GM18858 (cell line): ENCODE measurements around the gene VPS33B.

ENCODE experiments used
- ATAC-seq: cut with Tn5 transposase; IDR thresholded peaks from one replicate; pipeline ENCODE4 v1.9.1; 2021; ENCODE audit not compliant: unreplicated experiment

The VPS33B gene

DNA sequence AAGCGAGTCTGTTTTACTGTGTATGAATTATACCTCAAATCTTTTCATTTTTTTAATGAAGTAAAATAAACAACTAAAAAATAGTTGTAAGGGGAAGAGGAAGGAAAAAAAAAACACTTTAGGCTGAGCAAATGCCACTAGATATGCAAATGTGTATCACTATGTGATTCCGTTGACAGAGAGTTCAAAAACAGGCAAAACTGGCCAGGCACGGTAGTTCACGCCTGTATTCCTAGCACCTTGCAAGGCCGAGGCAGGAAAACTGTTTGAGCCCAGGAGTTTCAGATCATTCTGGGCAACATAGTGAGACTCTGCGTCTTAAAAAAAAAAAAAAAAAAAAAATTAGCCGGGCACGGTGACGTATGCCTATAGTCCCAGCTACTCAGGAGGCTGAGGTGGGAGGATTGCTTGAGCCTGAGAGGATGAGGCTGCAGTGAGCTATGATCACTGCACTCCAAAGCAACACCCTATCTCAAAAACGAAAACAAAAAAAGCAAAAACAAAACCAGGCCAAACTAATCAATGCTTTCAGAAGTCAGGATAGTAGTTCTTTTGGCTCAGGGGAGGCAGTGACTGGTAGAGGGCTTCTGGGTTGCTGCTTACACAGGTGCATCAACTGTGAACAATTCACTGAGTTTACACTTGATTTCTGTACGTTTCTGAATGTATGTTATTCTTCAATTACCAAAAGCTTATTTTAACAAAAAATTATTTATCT is 35.4 kb downstream of the VPS33B start:
- peak; percentile 68 for ATAC-seq

DNA sequence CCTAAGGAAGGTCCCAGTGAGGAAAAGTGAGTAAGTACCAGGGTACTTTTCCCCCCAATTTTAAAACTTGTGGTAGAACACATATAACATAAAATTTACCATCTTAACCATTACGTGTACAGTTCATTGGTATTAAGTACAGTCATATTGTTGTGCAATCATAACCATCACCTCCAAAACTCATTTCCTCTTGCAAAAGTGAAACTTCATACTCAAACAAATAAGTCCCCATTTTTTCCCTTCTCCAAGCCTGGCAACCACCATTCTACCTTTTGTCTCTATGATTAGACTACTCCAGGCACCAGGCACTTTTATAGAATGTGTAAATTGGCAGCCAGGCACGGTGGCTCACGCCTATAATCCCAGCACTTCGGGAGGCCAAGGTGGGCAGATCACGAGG is 40.3 kb downstream of the VPS33B start:
- peak; percentile 31 for ATAC-seq

DNA sequence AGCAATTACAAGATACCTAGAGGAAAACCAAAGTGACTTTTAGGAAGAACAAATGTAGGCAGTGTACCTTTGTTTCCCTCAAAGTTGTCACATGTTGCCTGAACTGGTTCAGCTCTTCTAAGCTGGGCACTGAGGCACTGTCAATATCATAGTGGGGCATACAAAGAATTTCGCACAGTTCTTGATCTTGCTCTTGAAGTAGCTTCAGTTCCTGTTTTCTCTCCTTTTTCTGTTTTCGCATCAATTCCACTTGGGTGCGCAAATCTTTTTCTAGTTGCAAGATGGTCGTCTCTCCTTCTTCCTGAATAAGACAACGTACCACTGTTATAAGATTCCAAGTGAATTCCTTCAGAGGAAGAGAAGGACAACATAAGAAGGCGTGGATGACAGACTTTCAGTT is 40.7 kb downstream of the VPS33B start:
- peak; percentile 80 for ATAC-seq

DNA sequence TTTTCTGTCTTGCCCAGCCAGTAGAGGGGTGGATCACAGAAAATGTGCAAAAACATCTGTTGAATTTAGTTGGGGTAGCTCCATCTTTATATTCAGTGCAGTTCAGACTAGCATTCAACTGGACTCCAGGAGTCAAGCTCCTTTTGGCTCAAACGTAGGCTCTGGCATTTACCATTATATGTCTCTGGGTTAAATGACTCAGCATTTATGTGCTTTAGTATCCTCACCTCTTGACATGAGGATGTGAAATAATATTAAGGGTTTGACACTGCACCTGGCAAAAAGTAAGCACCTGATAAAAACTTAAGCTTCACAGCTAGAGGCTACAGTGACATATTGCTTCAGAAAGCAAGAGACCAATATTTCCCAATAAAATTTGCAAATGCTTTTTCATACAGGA is 42.8 kb downstream of the VPS33B start:
- ATAC-seq: no peak

DNA sequence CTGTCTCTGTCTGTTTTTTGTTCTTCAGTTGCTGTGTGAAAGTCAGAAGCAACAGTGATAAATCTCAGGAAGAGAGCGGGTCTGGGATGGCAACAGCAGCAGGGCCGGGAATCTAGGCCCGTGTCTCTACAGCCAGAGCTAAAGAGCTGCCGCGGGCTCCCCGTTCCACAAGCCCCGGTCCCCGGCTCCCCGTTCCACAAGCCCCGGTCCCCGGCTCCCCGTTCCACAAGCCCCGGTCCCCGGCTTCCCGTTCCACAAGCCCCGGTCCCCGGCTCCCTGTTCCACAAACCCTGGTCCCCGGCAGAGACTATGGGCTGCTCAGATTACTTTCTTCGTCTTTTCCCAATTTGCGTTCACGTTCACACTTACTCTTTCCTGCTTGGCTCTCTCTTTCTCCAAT is 48.2 kb downstream of the VPS33B start:
- no peak for ATAC-seq

DNA sequence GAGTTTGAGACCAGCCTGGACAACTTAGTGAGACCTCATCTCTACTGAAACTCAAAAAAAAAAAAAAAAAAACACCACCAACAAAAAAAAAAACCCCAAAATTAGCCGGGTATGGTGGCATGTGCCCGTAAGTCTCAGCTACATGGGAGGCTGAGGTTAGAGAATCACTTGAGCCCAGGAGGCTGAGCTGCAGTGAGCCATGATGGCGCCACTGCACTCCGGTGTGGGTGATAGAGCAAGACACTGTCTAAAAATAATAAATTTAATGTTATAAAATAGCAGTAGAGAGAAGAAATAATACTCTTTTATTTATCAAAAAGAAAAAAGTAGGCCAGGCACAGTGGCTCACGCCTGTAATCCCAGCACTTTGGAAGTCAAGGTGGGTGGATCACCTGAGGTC is 50.3 kb downstream of the VPS33B start:
- no peak for ATAC-seq

DNA sequence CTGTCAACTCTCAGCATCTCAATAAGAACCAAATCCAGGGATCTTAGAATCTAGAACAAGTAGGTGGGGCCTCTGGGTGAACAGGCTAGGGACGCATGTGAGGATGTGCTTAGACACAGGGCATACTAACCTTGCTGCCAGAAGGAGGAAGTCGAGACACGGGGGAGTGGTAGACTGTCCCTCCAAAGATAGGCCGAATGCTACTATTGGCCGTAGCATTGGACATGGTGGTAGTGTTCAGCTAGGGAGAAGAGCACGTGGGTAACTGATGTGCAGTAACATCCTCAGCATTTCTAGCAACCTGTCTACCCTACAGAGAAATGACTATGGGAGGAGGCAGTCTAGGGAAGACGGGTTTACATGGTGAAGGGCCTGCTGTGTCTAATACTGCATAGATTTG is 52.1 kb downstream of the VPS33B start:
- ATAC-seq: no peak

DNA sequence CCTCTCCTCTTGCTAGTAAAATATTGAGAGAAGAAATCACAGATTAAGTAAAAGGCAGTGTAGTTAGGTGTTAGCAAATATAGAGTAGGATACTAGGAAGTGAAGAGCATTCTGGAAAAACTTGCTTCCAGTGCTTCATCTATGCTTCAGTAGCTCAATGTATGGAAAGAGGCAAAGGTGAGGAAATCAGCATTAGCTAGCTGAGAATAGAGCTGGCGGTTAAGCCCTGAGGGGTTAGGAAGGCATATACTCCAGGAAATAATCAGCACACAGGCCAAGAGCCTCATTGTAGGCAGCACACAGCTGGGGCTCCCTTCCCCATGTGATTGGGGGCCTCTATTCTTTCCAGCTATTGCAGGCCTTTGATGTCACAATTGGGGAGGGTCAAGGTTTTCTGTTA is 54.0 kb downstream of the VPS33B start:
- no peak for ATAC-seq

DNA sequence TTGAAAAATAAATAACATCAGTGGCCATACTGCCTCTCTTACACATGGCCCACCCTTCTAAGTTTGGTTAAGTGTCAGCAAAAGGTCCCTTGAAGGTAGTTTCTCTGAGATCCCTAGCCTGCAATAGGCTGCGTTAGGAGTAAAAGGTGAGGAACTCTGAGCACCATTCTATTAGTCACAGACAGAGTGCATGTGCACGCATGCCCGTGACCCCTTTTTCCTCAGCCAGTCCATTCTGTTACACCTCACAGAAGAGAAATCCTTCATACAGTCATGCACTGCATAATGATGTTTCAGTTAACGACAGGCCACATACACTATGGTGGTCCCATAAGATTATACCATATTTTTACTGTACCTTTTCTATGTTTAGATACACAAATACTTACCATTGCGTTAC is 55.2 kb downstream of the VPS33B start:
- no peak for ATAC-seq

DNA sequence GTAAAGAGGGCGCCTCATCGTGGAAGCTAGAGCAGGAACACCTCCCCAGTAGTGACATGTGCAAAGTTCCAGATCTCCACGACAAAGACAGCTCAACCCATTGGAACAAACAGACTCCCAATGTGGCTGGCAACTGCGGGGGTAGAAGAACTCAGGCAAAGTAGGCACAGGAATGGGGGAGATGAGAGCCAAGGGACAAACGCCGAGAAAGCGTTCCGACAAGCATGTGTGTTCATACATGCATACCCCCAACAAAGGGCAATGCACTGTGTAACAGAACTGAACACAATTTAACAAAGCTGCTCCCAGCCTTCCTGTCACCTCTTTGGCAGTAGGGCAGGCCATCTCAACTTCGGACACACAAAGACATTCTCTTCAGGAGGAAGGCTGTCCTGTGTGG is 56.1 kb downstream of the VPS33B start:
- no peak for ATAC-seq

DNA sequence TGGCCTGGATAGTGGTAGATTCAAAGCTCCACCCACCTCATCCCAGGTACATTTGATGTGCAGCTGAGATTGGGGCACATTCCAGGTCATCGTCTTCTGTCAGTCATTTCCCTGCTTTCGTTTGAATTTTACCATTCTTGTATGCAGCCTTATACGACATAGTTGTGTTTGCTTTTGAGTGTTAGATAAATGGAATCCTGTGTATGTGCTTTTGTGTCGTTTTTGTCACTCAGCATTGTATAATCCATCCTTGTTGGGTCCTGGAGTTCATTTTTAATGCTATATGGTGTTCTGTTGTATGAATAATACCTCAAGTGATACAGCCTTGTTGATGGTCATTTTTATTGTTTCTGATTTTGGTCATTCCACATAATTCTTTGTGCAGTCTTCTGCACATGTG is 60.4 kb downstream of the VPS33B start:
- ATAC-seq: no peak

DNA sequence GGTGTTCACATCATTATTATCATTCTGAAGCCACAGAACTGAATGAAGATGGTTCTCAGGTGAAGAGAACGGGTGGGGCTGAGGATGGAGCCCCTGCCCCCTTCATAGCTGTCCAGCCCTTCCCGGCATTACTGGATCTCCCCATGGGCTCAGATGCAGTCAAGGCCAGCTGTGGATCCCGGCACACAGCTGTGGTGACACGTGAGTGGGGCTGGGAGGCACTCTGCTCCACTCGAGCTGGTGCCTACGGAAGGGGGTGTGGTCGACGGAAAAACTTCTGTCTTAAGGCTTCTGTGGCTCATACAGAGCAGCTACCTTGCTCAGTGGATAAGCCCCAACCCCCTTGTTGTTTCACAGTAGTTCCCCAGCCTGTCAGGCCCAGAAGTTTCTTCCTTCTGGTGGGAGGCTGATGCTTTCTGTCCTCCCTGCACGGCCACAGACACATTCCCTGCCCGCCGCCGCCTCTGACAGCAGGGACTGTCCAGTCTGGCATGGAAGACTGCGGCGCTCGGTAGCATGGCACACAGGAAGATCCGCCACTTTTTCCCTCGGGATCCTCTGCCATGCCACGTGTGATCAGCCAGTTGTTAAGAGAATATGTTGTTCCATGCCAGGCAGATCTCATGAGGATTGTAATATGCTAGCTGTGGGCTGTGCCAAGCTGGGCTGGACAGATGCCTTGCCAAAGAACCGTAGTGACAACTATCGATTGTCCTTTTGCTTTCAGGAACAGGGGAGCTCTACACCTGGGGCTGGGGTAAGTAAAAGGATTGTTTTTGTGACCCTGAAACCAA is 61.9 kb downstream of the VPS33B start:
- no peak for ATAC-seq

DNA sequence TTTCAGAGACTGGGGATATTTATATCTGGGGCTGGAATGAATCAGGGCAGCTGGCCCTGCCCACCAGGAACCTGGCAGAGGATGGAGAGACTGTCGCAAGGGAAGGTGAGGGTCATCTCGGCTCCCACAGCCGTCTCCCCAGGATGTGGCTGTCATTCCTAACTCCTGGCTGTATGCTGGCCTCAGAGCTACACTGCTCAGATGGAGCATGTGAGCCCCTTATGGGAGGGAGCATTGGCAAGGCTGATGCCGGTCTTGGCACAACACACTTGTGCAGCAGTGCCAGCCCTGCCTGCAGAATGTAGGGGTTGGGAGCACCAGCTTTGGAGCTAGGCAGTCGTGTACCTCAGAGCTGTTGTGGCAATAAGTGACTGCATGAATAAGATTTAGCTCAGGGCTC is 62.5 kb downstream of the VPS33B start:
- no peak for ATAC-seq

DNA sequence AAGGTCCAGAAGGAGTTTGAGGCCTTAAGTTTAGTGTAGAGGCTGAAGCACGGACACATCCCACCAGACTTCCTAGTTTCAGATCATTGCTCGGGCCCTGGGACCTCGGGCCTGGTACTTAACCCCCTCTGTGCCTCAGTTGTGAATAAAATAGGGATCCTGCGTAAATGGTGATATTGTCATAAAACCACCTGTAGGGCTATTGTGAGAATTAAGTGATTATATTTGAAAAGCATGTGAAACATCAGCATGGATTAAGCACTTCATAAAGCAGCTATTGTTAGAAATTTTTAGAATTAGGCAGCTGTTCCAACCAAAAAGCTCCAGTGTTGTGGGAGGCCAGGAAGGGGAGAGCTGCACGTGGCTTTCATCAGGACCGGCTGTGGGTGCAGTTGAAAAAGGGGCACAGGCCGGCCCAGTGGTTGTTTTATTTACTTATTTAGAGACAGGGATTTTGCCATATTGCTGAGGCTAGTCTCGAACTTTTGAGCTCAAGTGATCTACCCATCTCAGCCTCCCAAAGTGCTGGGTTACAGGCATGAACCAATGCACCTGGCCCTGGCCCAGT is 63.3 kb downstream of the VPS33B start:
- ATAC-seq: no peak

DNA sequence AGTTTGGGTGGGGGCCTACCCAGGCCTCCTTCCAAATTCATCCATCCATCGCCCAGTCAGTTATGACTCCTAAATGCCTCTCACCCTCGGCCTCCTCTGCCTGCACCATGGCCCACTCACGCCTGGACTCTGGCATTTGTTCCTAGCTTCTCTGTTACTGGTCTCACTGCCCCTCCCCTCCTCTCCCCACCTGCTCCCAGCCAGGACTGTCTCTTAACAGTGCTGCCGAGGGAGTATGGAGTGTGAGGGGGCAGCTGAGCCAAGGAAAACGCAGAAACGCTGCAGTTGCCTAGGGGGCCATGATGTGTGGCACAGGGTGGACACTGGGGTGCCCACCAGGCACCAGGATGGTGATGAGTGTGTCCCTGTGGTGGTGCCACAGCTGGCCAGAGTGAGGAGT is 64.6 kb downstream of the VPS33B start:
- no peak for ATAC-seq

DNA sequence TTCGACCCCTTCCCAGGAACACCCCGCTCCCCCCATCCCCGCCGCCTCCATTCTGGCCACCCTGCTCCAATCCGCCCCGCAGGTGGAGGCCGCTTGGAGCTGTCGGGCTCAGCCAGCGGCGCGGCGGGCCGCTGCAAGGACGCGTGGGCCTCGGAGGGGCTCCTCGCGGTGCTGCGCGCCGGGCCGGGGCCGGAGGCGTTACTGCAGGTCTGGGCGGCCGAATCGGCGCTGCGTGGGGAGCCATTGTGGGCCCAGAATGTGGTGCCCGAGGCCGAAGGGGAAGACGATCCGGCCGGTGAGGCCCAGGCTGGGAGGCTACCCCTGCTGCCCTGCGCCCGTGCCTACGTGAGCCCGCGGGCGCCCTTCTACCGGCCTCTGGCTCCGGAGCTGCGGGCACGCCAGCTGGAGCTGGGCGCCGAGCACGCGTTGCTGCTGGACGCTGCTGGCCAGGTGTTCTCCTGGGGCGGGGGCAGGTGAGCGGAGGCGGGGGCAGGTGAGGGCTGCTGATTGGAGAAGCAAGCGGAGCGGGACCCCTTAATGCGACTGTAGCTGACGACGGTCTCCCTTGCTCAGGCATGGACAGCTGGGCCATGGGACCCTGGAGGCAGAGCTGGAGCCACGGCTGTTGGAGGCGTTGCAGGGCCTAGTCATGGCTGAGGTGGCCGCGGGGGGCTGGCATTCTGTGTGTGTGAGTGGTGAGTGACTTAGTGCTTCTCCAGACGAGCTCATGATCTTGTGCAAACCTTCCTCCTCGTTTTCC is 65.2 kb downstream of the VPS33B start:
- ATAC-seq: no peak

DNA sequence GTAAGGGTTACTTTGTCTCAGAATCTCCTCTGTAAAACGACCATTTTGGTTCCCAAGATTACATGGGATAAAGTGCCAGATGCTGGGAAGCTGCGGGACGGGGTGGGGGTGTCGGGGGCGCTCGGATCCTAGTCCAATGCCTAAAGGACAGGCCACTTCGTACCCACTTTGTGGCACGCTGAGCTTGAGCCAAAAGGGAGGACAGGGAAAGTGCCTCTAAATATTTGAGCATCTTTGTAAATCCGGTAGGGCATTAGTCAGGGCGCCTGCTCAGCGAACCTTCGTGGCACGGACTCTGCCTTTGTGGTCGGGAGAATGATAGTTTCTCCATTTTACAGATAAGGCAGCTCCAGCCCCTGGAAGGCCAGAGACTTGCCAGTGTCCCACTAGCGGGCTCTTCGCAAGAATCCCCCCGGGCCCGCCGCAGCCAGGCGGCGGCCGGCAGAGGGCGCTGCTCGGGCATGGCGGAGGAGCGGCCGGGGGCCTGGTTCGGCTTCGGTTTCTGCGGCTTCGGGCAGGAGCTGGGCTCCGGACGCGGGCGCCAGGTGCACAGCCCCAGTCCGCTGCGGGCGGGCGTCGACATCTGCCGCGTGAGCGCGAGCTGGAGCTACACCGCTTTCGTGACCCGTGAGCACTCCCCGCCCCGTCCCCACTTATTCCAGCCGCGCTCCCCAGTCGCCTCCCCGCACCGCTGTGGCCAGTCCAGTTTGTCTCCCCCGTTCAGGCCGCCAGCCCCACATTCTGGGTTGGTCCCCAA is 65.9 kb downstream of the VPS33B start:
- no peak for ATAC-seq

DNA sequence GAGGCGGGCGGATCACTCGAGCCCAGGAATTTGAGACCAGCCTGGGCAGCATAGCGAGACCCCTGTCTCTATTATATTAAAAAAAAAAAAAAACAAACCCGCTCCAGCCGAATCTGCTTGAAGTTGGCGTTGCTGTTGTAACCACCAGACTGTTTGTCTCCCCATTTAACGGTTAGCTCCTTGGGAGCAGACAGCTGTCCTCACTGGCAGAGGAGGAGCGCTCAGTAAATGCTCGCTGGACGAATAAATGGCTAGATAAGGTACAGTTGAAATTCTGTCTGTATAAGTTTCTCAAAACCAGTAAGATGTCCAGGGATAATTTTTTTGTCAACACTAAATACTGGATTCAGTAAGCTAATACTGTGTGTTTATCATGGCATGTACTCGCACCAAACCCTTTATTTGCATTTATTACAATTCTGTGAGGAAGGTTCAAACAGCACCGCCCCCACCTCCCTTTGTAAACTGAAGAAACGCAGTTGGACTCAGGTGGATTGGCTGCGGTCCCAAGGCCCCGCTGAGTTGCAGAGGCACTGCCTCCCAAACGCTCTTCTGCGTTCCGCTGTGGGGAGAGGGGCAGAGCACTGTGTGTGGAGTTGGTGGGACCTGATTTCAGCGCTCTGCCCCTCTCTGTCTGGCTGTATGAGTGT is 66.6 kb downstream of the VPS33B start:
- no peak for ATAC-seq

DNA sequence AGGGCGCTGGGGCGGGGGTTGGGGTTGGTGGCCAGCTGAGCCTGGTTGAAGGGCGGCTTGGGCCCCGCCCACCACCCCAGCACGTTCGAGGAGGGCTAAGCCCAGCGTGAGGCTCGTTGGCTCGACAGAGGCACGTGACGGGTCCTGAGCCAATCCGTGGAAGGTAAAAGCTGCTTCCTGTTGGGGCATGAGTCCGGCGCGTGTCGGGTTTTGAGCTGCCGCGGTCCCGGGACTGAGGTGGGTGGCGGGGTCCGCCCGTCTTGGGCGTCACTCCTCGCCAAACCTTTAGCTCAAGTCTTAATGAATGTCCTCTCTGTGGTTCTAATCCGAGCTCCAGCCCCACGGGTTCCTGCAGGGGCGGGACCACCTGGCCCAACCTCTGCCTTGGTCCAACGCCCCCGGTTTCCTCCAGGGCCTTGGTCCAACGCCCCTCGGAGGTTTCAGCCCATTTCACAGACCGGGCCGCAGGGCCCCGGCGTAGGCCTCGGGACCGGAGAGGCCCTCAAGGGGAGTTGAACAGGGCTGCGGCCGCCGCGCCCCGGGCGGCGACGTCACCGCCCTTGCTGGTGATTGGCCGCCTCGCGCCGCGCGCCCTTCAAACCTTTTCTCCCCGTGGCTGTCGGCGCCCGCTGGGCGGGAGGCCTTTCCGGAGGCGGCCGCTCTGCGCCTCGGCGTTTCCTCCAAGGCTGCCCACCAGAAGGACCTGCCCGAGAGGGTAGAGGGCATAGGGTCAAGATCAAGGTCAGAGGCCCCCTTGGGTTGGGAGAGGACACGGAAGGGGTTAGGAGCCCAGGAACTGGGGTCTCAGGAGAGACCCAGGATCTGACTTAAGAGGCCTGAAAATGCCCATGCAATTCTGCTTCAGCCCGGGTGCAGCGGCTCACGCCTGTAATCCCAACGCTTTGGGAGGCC is 67.4 kb downstream of the VPS33B start, which contains the start of gene RCCD1:
Gene RCCD1, plus strand, starts transcription at position 173 of the 912 bp plus-strand sequence. CDS start 1,851 bp downstream, outside the sequence.
- ATAC-seq: peak; percentile 87
